Left renal pelvis (tissue), 4 donors: ENCODE measurements around the gene CDKAL1. TPM values are rescaled to one million over a fixed set of nuclear protein-coding genes. Genes with fewer than 3 reads are reported as not detected.

Experiments used
- DNase-seq, 4 donors: peaks; one replicate each; pipeline ENCODE4 v3.0.0-alpha.2; 2013; ENCODE audit warnings: low read depth in 4 of 4, low spot score in 3 of 4
- polyA plus RNA-seq, 4 donors: library from polyadenylated mRNA; unstranded; fragments of 120-200 nt; gene quantifications; one replicate each; pipeline ENCODE4 v1.2.1, GENCODE V29; 2013; ENCODE audit not compliant: insufficient read length in 4 of 4

CDKAL1 gene
- polyA plus RNA-seq, 4 donors, result 14.7 to 20.4 (median 19.6) TPM

- DNase-seq, result peak in 2 of 4 donors; percentile 29 to 36
Observed at GRCh38 chr6:21208081-21208795, 674.0 kb downstream of the CDKAL1 start.

- DNase-seq, result no peak
Observed at GRCh38 chr6:21208796-21209186, 674.5 kb downstream of the CDKAL1 start.

DNA sequence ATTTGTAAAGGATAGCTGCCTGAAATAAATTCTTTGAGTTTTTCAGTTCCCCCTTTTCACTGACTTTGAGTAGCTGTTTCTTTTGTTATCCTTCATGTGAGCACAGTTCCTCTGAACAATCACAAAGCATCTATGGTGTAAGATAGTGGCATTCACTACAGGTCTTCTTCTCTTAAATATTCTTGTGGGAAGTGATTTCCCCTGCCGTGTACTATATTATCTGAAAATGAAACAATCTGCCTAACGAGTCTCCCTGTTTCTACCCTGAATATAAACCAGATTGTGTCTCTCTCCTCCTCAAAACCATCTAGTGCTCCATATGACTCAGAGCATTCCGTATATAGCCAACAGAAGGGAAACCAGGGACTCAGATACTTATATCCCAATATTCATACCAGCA is 679.2 kb downstream of the CDKAL1 start:
- no peak for DNase-seq

DNA sequence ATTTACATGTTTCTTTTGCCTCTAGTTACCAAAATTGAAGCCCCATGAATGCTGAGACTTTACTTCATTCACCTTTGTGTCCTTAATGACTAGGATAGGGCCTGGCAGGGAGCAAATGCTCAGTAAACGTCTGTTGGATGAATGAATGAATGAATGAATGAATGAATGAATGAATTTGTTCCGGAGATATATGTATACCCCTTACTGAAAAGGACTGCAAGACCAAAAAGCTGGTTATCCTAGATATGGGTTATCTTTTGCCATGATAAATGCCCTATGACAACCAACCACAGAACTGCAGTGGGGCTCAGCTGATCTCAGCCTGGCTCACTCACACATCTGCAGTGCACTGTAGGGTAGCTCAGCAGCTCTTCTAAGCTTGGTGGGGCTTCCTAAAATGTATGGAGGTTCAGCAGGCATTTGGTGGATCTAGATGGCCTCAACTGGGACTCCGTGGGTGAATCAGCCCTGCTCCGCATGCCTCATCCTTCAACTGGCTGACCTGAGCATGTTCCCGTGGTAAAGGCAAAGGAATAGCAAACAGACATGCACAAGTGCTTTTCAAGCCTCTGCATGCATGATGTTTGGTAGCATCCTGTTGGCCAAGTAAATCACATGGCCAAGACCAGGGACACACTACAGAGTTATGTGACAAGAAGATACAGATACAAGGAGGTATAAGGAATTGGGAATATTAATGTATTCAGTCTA is 680.6 kb downstream of the CDKAL1 start:
- no peak for DNase-seq

DNA sequence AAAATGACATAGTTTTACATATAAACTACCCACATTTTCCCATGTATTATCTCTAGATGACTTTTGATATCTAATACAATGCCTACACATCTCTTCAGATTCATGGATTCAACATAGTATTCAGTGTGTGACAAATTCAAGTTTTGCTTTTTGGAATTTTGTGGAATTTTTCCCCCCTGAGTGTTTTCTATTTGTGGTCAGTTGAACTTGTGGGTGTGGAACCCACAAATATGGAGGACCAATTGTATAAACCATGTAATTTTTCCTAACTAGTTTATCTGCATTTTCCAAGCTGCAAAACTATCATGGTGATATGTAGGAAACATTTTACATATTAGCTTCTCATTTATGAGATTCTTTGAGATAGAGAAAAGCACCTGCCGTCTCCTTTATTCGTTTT is 685.0 kb downstream of the CDKAL1 start:
- no peak for DNase-seq

DNA sequence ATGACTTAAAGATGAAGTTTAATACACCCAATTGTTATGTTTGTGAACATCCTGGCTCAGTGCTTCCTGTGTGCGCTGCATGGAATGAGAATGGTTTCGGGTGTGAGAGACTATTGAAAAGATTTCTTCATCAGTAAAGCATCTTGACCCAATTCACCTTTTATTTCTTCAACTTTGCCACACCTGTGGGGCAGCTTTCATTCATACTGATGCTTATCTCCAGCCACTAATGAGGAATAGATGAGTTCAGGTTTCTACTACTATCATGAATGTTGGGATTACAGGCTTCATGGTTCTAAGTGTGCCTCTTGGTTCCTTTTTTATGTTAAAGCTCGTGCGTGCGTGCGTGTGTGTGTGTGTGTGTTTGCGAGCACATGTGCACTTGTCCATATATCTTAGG is 685.6 kb downstream of the CDKAL1 start:
- no peak for DNase-seq

DNA sequence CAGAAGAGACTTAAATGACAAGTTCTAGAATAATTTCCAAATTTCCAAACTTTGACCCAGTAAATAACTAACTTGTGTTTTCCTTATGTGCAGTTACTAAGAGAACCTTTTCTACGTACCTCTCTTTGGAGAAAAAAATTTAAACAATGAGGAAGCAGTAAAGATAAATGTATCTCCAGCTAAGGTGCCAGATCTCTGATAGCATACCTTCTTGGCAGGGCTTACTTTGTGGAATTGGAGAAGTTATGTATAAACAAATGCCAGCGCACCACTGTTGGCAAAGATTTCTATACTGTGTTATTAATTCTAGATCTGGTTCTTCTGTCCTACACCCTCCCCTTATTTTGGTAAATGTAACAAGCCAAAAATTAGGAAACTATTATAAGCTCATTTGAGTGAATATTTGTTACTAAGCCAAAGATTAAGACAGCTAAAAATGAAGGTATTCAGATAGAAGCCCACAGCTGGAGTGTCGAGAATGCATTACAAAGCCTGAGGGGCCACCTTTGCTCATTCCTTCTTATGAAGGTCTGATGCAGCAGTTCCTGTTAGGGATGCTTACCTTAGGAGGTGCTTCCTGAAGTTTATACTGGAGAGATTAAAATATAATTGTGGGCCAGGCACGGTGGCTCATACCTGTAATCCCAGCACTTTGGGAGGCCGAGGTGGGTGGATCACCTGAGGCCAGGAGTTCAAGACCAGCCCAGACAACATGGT is 686.2 kb downstream of the CDKAL1 start:
- no peak for DNase-seq

GRCh38 chr6:21222656-21223055 is 688.4 kb downstream of the CDKAL1 start:
- DNase-seq, result no peak

GRCh38 chr6:21225912-21226311 is 691.7 kb downstream of the CDKAL1 start:
- DNase-seq, result no peak

GRCh38 chr6:21227486-21227885 is 693.2 kb downstream of the CDKAL1 start:
- DNase-seq, result no peak

DNA sequence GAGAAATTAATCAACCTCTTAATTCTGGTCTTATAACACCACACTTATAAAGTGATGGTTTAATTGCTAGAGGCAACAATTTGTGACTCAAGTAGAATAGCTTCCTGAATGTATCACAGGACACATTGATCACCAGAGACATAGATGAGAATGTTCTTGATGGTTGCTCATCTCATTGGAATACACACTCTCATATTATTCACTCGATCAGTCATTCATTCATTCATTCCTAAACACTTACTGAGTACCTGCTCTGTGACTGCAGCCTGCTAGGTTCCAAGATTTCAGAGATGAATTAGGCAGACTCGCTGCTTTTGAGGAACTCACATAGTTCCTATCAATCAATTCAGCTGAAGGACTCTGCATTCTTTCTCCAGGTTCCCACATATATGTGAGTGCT is 694.2 kb downstream of the CDKAL1 start:
- no peak for DNase-seq

DNA sequence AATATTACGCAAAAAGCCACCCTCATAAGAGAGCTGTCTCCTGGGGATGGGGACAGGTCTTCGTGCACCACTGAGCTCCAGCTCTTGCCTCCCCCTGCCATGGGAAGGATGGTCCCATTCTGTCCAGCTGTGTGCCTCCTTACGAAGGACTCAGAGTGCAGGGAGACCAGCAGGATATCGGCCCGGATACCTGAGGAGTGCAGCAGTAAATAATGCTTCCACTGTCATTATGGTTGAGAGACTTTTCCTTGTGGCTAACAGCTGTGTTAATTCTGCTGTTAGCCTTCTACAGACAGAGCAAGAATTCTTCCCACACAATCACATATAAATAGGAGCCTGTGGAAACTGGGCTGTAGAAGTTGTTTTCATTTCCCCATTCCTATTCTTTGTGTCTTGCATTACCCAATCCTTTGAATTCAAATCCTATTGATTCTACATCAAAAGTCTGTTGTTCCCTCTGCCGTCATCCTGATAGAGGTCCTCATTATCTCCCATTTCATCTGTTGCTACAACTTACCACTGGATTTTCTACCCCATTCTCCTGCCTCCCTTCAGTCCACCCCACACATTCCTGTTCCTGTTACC is 694.7 kb downstream of the CDKAL1 start:
- peak in 2 of 4 donors; percentile 18 to 35 for DNase-seq

- no peak for DNase-seq
Observed at GRCh38 chr6:21230536-21230935, 696.3 kb downstream of the CDKAL1 start.

DNA sequence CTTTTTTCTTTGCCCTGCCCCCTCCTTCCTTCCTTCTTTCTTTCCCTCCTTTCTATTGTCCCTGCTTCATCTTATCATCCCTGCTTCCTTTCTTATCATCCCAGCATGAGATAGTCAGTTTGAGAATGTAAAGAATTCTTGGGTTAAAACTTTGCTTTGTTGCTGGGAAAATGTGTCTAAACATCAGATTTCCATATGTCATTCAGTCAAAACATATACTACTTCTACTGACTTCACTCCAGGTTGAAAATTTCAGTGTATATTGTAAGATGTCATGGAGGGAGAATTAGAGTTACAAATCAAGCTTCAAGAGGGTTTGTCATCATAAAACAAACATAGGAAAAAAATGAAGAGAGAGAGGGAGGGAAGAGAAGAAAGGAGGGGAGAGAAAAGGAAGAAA is 700.9 kb downstream of the CDKAL1 start:
- DNase-seq, result no peak

DNA sequence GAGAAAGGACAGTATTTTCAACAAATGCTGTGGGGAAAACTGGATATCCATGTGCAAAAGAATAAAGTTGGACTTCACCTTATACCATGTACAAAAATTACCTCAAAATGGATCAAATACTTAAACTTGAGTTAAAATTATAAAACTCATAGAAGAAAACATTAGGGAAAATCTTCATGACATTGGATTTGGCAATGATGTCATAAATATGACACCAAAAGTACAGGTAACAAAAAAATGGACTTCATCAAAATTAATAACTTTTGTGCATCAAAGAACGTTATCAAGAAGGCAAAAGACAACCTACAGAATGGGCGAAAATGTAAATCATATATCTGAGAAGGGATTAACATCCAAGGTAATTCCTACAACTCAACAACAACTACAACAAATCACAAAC is 704.0 kb downstream of the CDKAL1 start:
- no peak for DNase-seq

GRCh38 chr6:21240709-21241108 is 706.5 kb downstream of the CDKAL1 start:
- DNase-seq, result no peak

DNA sequence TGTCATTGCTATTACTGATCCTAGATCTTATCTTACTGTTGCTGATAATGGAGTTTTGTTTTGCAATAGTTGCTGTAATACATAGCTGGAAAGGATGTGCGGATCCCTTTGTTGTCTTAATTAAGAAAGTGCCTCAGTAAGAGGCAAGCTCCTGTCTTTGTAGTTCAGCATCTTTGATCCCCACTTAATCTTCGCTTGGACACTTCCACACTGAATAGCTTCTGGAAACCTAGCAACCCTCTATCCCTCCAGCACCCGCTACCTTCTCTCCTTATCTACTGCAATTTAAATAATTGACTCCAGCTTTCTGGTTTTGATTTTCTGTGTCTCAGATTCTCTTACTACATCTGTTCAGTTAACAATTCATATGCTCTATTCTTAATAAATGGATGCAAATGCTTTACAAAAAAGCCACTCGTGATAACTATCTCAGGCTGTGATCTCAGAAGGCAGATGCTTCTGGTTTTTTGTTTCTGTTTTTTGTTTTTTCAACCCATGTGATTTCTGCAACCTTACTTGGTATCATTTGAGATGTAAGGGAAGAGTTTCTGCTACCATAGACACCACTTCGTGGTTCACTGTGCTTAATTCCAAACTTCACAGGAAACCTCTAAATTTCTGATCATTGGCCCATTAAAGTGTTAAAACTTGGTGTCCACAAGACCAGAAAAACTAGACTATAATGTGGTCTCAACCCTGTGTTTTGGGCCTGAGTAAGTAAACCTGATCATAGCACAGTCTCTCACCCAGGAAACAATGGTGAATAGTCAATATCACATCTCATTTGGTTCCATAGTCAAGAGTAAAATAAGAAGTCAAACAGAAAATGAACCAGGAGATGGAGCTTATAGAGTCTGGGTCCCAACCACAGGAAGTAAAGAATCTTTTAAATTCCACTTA is 707.2 kb downstream of the CDKAL1 start:
- no peak for DNase-seq

GRCh38 chr6:21244897-21245470 is 710.7 kb downstream of the CDKAL1 start:
- DNase-seq, result no peak

DNA sequence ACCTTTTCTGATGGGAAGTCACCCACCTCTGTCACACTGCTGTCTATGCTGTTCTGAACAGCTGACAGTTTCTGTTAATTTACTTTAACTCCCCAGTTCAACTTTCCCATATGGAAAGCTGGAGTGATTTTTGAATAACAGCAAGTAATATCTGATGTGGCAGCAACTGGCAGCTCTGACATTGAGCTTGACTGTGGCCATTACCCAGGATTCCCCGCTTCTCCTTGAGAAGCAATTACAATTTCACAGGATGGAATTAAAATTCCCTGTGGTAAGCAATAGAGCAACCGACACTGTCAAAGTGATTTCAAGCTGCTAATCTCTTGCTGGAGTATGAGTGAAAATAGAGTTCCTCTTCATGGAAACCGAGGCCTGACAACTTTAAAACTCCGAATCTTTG is 711.2 kb downstream of the CDKAL1 start:
- DNase-seq, result no peak

DNA sequence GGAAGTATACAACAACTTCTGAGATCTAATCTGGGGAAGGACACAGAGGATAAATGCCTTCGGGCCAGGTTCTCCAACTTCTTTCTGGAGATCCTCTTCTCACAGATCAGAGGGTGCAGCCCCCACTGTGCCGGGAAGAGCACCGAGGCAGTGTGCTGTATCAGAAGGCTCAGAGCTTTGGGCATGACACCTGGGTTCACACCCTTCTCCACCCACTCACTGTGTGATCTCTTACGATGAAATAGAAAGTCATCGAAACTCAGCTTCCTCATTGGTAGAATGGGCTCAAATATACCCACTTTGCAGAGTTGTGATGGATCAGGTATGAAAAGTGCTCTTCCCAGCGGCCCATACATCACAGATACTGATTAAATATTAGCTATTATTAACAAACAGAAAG is 711.8 kb downstream of the CDKAL1 start:
- no peak for DNase-seq
